Measurements from ENCODE around the gene PIK3R5.
A peak's percentile ranks its signal among the peaks of the same experiment; 100 is the strongest.

Gene PIK3R5

GRCh38 chr17:8922451-8922850, 43.1 kb downstream of the PIK3R5 start:
- DNase-seq (ENCODE audit: low read depth) = peak; percentile 79

DNA sequence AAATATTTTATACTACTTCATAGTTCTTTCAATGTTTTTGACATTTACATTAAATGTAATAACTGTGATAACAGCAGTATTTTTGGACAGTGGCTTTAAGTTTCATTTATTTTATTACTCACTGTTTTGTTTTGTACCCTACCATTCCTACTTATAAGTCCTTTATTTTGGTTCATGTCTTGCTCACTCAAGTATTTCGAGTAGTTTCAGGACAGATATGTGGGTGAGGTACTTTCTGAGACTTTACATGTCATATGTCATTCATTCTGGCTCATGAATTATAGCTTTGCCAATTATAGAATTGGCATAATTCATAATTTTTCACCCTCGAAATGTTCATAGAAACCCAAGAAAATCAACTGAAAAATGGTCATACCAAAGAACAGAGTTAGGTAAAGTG, 44.4 kb downstream of the PIK3R5 start:
- DNase-seq (ENCODE audit: low read depth) = no peak

GRCh38 chr17:8918807-8919465, 46.6 kb downstream of the PIK3R5 start:
- peak; percentile 30 for DNase-seq (ENCODE audit: low read depth)

GRCh38 chr17:8916466-8916865, 49.0 kb downstream of the PIK3R5 start:
- no peak for DNase-seq (ENCODE audit: low read depth)

DNA sequence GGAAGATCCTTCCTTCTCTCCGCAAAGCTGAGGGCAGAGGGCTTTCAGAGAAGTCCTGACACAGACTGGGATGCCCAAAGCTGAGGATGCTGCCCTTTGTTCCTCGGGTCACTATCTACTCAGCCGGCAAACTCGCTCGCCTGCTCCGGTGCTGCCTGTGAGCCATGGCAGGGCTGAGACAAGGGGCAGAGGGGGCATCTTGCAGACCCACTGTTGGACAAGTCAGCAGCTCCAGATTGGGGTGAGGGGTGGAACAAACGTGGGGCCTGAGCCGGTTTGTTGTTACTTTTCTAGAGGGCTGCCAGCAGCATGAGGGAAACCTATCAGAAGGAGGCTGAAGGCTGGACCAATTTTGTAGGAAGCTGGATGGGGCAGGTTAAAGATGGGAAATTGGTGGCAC, 51.0 kb downstream of the PIK3R5 start:
- no peak for DNase-seq (ENCODE audit: low read depth)

DNA sequence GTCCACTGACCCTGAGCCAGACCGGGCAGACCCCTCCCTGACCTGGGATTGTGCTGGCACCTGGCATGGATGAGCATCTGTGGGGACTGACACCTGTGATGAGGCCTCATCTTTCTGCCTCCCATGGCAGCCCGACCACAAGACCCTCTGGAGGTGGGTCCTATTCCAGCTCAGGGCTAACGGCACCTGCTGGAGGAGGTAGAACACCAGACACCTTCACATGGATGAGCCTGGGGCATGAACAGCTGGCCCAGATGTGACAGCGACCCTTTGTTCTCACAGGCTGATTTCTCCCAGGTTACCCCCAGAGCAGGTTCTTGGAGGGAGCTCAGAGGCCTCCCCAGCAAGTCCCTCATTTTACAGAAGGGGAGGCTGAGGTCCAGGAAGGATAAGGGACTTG, 51.6 kb downstream of the PIK3R5 start:
- DNase-seq (ENCODE audit: low read depth) = no peak

DNA sequence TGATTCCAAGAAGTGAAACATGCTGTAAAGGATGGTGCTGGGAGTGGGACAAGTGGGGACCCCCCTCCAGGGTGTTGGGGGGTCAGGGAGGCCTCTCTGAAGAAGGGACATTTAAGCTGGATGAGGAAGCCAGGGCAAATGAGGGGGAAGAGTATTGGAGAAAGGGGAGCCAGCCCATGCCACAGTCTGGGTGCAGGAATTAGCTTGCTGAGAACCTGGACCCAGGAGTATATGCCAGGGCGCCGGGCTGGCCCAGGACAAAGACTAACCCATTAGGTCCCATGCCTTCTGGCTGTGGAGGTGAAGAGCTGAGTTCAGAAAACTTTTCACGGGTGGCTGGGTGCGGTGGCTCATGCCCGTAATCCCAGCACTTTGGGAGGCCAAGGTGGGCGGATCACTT, 52.4 kb downstream of the PIK3R5 start:
- DNase-seq (ENCODE audit: low read depth) = no peak

- DNase-seq (ENCODE audit: low read depth) = no peak
Measured at GRCh38 chr17:8912084-8912981, 53.2 kb downstream of the PIK3R5 start.

DNA sequence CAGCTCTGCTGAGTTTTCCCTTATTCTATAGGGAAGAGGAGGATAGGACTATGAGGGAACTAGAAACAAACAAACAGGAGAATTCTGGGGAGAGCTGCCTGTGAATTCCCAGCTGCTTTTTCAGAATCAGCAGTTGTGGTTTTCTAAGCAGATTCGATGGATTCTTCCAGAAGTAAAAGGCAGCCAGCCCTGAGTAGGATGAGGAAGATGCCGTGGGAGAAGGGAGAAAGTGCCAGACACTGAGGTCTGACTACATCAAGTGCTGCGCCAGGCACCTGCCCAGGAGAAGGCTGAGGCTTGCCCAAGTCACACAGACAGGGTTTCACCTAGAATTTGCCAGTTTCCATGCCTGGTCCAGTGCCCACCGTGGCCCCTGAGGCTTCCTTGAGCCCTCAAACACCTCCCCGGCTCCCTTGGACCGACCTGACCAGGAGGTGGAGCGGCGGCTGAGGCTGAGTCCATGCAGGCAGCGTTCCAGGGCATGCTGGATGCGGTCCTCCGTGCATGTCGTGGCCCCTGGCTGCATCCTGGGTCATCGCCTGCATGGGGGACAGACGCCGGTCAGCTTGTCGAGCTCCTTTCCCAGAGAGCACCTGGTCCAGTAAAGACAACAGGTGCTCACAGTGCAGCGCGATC, 54.4 kb downstream of the PIK3R5 start:
- DNase-seq (ENCODE audit: low read depth) = no peak

DNA sequence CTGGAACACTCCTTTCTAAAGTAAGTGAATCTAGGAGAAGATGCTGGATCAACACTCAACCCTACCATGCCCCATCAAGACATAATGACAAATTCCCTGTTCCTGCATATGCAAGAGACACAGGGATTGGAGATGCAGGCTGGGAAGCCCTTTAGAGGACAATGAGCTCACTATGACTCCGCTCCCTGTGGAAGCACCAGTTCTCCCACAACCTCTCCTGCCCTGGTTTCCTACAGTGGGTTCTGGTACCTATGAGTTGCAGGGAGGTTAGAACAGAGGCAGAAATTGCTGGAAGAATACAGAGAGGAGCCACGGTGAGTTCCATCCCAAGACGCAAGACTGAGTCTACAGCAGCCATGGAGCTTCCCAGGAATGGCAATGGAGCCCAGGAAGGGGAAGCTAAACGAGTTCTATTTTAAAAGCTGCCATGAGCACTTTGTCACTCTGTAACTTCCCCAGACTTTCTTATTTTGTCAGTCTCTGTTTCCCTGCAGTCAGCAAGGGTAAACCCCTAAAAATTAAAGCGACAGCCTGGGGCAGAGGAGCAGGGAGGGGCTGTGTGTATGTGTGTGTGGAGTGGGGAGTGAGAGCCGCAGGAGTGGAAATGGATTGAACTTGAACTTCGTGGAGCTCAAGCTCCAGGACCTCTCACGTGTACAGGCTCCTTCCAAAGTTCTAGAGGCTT, 55.8 kb downstream of the PIK3R5 start:
- no peak for DNase-seq (ENCODE audit: low read depth)

GRCh38 chr17:8905331-8905730, 60.2 kb downstream of the PIK3R5 start:
- DNase-seq (ENCODE audit: low read depth) = no peak

GRCh38 chr17:8904686-8905085, 60.8 kb downstream of the PIK3R5 start:
- no peak for DNase-seq (ENCODE audit: low read depth)

- DNase-seq (ENCODE audit: low read depth) = no peak
Measured at GRCh38 chr17:8904201-8904600, 61.3 kb downstream of the PIK3R5 start.

DNA sequence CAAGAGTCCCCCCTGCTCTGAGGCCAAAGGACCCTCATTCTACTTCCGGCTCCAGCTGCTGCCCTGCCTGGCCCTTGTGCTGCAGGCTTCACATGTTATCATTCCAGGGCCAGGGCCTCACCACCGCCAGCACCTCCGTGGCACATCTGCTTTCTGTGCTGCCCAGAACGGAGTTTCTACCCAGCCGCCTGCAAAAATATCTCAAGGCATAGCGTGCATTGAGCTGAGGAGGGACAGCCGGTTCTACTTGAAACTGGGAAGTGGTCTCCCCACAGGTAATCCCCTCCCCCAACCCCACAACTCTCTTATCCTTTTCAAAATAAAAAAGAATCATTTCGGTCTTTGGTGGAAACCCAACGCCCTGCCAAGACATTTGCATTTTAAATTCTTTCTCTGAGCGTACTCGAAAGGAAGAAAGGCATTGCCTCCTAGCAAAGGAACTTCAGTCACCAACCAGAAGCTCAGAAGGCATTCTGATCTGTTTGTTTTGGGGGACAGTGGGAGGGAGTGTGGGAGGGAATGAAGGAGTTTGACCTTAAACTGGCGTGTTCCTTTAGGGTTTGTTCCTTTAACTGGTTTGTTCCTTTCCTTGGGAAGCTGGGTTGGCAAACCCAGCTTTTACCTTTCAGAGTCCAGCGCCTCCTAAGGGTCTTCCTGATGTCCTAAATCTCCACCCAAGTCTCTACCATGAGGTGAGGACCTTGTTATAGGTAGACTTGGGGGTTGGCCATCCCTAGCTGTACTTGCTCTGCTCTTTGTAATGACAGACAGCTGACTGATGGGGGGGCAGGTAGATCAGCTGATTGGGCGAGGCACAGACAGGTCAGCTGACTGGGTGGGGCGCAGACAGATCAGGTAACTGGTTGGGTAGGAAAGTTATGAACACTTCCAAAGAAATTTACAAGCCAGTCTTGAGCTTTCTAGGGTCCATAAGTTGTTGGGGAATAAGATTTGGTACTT, 64.6 kb downstream of the PIK3R5 start:
- DNase-seq (ENCODE audit: low read depth) = no peak

DNA sequence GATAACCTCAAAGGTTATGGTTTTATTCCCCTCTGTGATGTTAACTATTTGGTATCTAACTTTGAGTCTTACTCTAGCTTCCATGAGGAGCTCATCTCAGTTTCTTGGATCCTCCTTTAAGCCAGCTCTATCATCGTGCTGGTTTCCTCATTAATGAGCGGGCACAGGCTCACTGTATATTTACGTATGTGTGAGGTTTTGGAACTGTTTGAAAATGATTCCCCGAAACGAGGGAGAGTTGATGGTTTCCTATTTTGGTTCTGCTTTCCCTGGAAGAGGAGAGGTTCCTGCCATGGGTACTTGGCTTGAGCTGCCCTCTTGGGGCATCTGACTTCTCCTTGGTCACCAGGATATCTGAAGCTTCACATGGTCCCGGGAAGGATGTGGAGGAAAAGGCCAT, 65.3 kb downstream of the PIK3R5 start:
- no peak for DNase-seq (ENCODE audit: low read depth)

- DNase-seq (ENCODE audit: low read depth) = no peak
Measured at GRCh38 chr17:8898636-8899035, 66.9 kb downstream of the PIK3R5 start.

GRCh38 chr17:8898126-8898525, 67.4 kb downstream of the PIK3R5 start:
- DNase-seq (ENCODE audit: low read depth) = no peak

- no peak for DNase-seq (ENCODE audit: low read depth)
Measured at GRCh38 chr17:8896641-8897635, 68.6 kb downstream of the PIK3R5 start.

DNA sequence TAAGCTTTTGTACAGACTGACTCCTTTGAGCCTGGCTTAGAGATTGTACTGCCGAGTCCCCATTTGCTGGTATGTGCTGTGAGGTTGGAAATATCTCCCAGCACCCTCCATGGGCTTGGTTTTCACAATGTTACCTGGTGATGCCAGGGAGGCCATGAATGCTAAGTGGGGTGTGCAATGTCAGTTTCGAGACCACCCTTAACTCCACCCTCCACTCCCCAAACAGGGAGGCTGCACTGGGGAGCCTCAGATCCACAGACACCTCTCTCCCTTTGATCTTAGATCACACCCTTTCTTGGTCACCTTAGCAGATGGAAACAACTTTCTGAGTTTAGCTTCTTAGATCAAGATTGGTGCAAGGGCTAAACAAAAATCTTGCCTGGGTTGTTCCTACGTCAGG, 69.4 kb downstream of the PIK3R5 start:
- DNase-seq (ENCODE audit: low read depth) = no peak

All from non-pigmented ciliary epithelial cell (primary cell).